B cell (primary cell): ENCODE data around the gene COX20. TPM values are rescaled to one million over a fixed set of nuclear protein-coding genes. Genes with fewer than 3 reads are reported as not detected.
A peak's percentile ranks its signal among the peaks of the same experiment; 100 is the strongest.

Experiments used
- ATAC-seq: fragments of 200-7000 bp; cut with Tn5 transposase; one replicate; pipeline ENCODE4 v1.10.0; 2021; ENCODE audit warnings: low read depth, mild to moderate bottlenecking, moderate number of reproducible peaks, moderate library complexity
- CTCF ChIA-PET: fragments of 350-600 bp; sonication (Branson Sonifier 250); formaldehyde crosslinking; loops from one replicate; lab custom pipeline; 2021; ENCODE audit warnings: antibody characterized with exemption, inconsistent platforms; lab: Charles Lee
- POLR2A ChIA-PET: fragments of 350-600 bp; sonication (Branson Sonifier 250); formaldehyde crosslinking; loops from one replicate; lab custom pipeline; 2021; ENCODE audit warnings: antibody characterized with exemption; lab: Charles Lee
- DNase-seq: peaks from one replicate; pipeline ENCODE4 v3.0.0; 2013
- H2AFZ ChIP-seq: 2 replicates; pipeline ENCODE4 v1.6.1; 2012; ENCODE audit warnings: mild to moderate bottlenecking, low read depth, low read length; ENCODE audit not compliant: insufficient read depth, poor library complexity, severe bottlenecking
- H3K27ac ChIP-seq, 2 donors: 1 replicate in 1 of 2; 2 replicates in 1 of 2; pipeline ENCODE4 v1.5.1; 2012 to 2013; ENCODE audit warnings: low read length in 2 of 2, mild to moderate bottlenecking in 2 of 2, moderate library complexity in 1 of 2
- H3K27me3 ChIP-seq, 4 experiments: fragments of 200-600 bp in 1 of 4; sonication (generic) in 1 of 4; replicated peaks in 1 of 4; 1 replicate in 2 of 4; 2 replicates in 2 of 4; pipeline versions ENCODE4 v1.6.1 to v1.7.0; 2013 to 2016; ENCODE audit warnings: low read length in 3 of 4, mild to moderate bottlenecking in 2 of 4, mixed read lengths in 1 of 4, moderate library complexity in 1 of 4; ENCODE audit not compliant: insufficient read depth in 4 of 4, control insufficient read depth in 3 of 4; ENCODE audit errors: control extremely low read depth in 1 of 4
- H3K36me3 ChIP-seq, 2 experiments: replicated peaks in 1 of 2; 1 replicate in 1 of 2; 2 replicates in 1 of 2; pipeline versions ENCODE4 v1.6.1 to v1.7.1; 2013; ENCODE audit warnings: low read length in 1 of 2; ENCODE audit not compliant: insufficient read depth in 2 of 2, control insufficient read depth in 1 of 2; ENCODE audit errors: control extremely low read depth in 1 of 2, extremely low read depth in 1 of 2
- H3K4me1 ChIP-seq, 2 donors: fragments of 200-600 bp in 1 of 2; sonication (generic) in 1 of 2; 1 replicate in 1 of 2; 2 replicates in 1 of 2; pipeline versions ENCODE4 v1.5.1 to v1.6.1; 2013 to 2017; ENCODE audit warnings: low read length in 2 of 2; ENCODE audit not compliant: control insufficient read depth in 2 of 2, insufficient read depth in 2 of 2
- H3K4me2 ChIP-seq: replicated peaks from 2 replicates; pipeline ENCODE3; 2012; ENCODE audit warnings: mild to moderate bottlenecking, low read depth, low read length; ENCODE audit not compliant: poor library complexity, severe bottlenecking
- H3K4me3 ChIP-seq, 5 experiments: fragments of 200-600 bp in 1 of 5; sonication (generic) in 1 of 5; 1 replicate in 3 of 5; 2 replicates in 2 of 5; pipeline versions ENCODE4 v1.5.1 to v1.7.0; 2011 to 2016; ENCODE audit warnings: low read length in 4 of 5, mild to moderate bottlenecking in 4 of 5, low read depth in 2 of 5, control low read depth in 1 of 5, moderate library complexity in 1 of 5; ENCODE audit not compliant: insufficient read depth in 1 of 5; ENCODE audit errors: control extremely low read depth in 1 of 5, extremely low read depth in 1 of 5
- H3K79me2 ChIP-seq: fragments of 200-600 bp; sonication (generic); one replicate; pipeline ENCODE4 v1.6.0; 2016; ENCODE audit warnings: low read length; ENCODE audit not compliant: control insufficient read depth, insufficient read depth
- H3K9ac ChIP-seq: fragments of 200-600 bp; sonication (generic); 2 replicates; pipeline ENCODE4 v1.6.1; 2017; ENCODE audit warnings: mild to moderate bottlenecking, low read length, moderate library complexity
- H3K9me3 ChIP-seq, 3 donors: one replicate each; pipeline versions ENCODE4 v1.6.1 to v1.7.1; 2013; ENCODE audit warnings: low read length in 2 of 3; ENCODE audit not compliant: control insufficient read depth in 2 of 3, insufficient read depth in 1 of 3; ENCODE audit errors: control extremely low read depth in 1 of 3
- H4K20me1 ChIP-seq: 2 replicates; pipeline ENCODE4 v1.6.0; 2012; ENCODE audit warnings: mild to moderate bottlenecking, low read length; ENCODE audit not compliant: insufficient read depth, control insufficient read depth, poor library complexity, severe bottlenecking
- H3K27ac Mint-ChIP-seq: one replicate; pipeline ENCODE4 v1.8.0; 2021; ENCODE audit warnings: mixed read lengths
- H3K27me3 Mint-ChIP-seq: one replicate; pipeline ENCODE4 v1.8.0; 2021; ENCODE audit warnings: mixed read lengths
- H3K4me1 Mint-ChIP-seq: one replicate; pipeline ENCODE4 v1.8.0; 2021; ENCODE audit warnings: mixed read lengths
- H3K4me3 Mint-ChIP-seq: one replicate; pipeline ENCODE4 v1.8.0; 2021; ENCODE audit warnings: mixed read lengths
- H3K9me3 Mint-ChIP-seq: one replicate; pipeline ENCODE4 v1.8.0; 2022; ENCODE audit warnings: mixed read lengths; ENCODE audit not compliant: insufficient read depth
- CTCF ChIP-seq: fragments of 200-600 bp; IDR thresholded peaks from one replicate; pipeline ENCODE4 v1.8.0; 2022; ENCODE audit warnings: antibody characterized with exemption, mild to moderate bottlenecking
- EZH2 ChIP-seq: IDR thresholded peaks from 2 replicates; pipeline ENCODE4 v1.6.1; 2012; ENCODE audit warnings: borderline replicate concordance, low read depth, mild to moderate bottlenecking, moderate library complexity, low read length; ENCODE audit not compliant: insufficient read depth, poor library complexity, severe bottlenecking
- WGBS: methylation state at CpG from one replicate; pipeline ENCODE4 v1.1.5; 2013; ENCODE audit warnings: missing lambda C conversion rate; ENCODE audit not compliant: insufficient coverage; 5-methylcytosine and 5-hydroxymethylcytosine counted together
- intact Hi-C: fragments of 100-400 bp; cut with micrococcal nuclease; formaldehyde crosslinking; loops from one replicate; pipeline ENCODE4 v1.10.0; 2022
- polyA plus RNA-seq: library from polyadenylated mRNA; depleted of rRNA; stranded (reverse); fragments of >200 nt; gene quantifications from 2 replicates; pipeline ENCODE4 v1.2.3, GENCODE V29; 2012
- total RNA-seq, 2 donors: library from RNA; stranded (reverse); fragments of 120-200 nt in 1 of 2; gene quantifications; 1 replicate in 1 of 2; 2 replicates in 1 of 2; pipeline versions ENCODE4 v1.2.3 to v1.2.4, GENCODE V29; 2013 to 2022

COX20 gene
- total and polyA plus RNA-seq, 2 donors (not counting 1 experiment from before 2014, with no cell fraction given): 24.7 to 35.7 TPM

- H3K27me3 ChIP-seq: no peaks in the 10 kb centered on the region
- TF ChIP-seq CTCF (no peak), EZH2 (no peak)
- POLR2A ChIA-PET: no interaction called here
- Mint-ChIP-seq H3K27me3 (no peaks in the 10 kb centered on the region), H3K4me3 (no peak overlapping the region), H3K27ac (no peak overlapping the region), H3K9me3 (no peaks in the 10 kb centered on the region), H3K4me1 (peaks cover 10% of the 10 kb centered on the region)
- H4K20me1 ChIP-seq: no peaks in the 10 kb centered on the region
- ATAC-seq: no peak
- intact Hi-C loops: no loop called here
- peak overlapping the region; percentile 2 for H2AFZ ChIP-seq
- peaks cover 5 to 10% of the 10 kb centered on the region in 2 donors for H3K4me1 ChIP-seq
- H3K9me3 ChIP-seq: no peaks in the 10 kb centered on the region
- no peaks in the 10 kb centered on the region for H3K79me2 ChIP-seq
- H3K36me3 ChIP-seq: no peaks in the 10 kb centered on the region
- no peak for DNase-seq
- H3K9ac ChIP-seq: no peak overlapping the region
- no peak overlapping the region for H3K4me3 ChIP-seq
- no peak overlapping the region for H3K27ac ChIP-seq
- no peak overlapping the region for H3K4me2 ChIP-seq
- 78% methylated on average over 2 of the region's 4 CpGs for WGBS
- CTCF ChIA-PET: interaction anchor here (1.6 to 2.9 kb wide), 3 partner anchors 11 to 253 kb away, joined by 6 to 25 read pairs (median 12); no protein-coding TSS in a partner anchor
Measured at GRCh38 chr1:244789731-244790130, 45.7 kb upstream of the COX20 start.

GRCh38 chr1:244791061-244791460 is 44.4 kb upstream of the COX20 start:
- POLR2A ChIA-PET: no interaction called here
- CTCF ChIA-PET: interaction anchor here (1.3 to 2.4 kb wide), 3 partner anchors 10 to 251 kb away, joined by 6 to 12 read pairs (median 7); no protein-coding TSS in a partner anchor
- Mint-ChIP-seq H3K27me3 (no peaks in the 10 kb centered on the region), H3K27ac (no peak overlapping the region), H3K4me3 (no peak overlapping the region), H3K9me3 (no peaks in the 10 kb centered on the region), H3K4me1 (peaks cover 10% of the 10 kb centered on the region)
- H4K20me1 ChIP-seq: no peaks in the 10 kb centered on the region
- no peaks in the 10 kb centered on the region for H3K27me3 ChIP-seq
- H3K4me2 ChIP-seq: no peak overlapping the region
- intact Hi-C loops: no loop called here
- no peaks in the 10 kb centered on the region for H3K9me3 ChIP-seq
- H3K4me3 ChIP-seq: no peak overlapping the region
- ATAC-seq: no peak
- H3K9ac ChIP-seq: no peak overlapping the region
- 100% methylated on average over 1 of the region's 3 CpGs for WGBS
- H3K79me2 ChIP-seq: no peaks in the 10 kb centered on the region
- H3K36me3 ChIP-seq: no peaks in the 10 kb centered on the region
- TF ChIP-seq EZH2 (no peak), CTCF (no peak)
- no peak for DNase-seq
- no peak overlapping the region for H3K27ac ChIP-seq
- peaks cover 5 to 10% of the 10 kb centered on the region in 2 donors for H3K4me1 ChIP-seq
- H2AFZ ChIP-seq: no peak overlapping the region
